ENCODE results near the gene ANKFN1.

The ANKFN1 gene

GRCh38 chr17:56424543-56425044, 271.3 kb downstream of the ANKFN1 start:
- no peaks in the 10 kb centered on the region for H3K27me3 ChIP-seq (ENCODE audit: insufficient read depth, low read length, poor library complexity, severe bottlenecking)
- no peaks in the 10 kb centered on the region for H4K20me1 ChIP-seq (ENCODE audit: insufficient read depth, low read length, poor library complexity, severe bottlenecking)
- H2AFZ ChIP-seq (ENCODE audit: low read length): no peak overlapping the region
- H3K36me3 ChIP-seq (ENCODE audit: insufficient read depth, low read length): no peaks in the 10 kb centered on the region
- no peaks in the 10 kb centered on the region for H3K79me2 ChIP-seq (ENCODE audit: insufficient read depth, low read length)
- no peak overlapping the region for H3K4me2 ChIP-seq (ENCODE audit: low read depth, low read length, poor library complexity, severe bottlenecking)
- H3K9me2 ChIP-seq (replicated peaks; ENCODE audit: low read depth, low read length): no peaks in the 10 kb centered on the region
- no peak overlapping the region for H3K9ac ChIP-seq (ENCODE audit: low read depth, low read length, poor library complexity, severe bottlenecking)
- H3K4me1 ChIP-seq (ENCODE audit: insufficient read depth, low read length, poor library complexity, severe bottlenecking): no peaks in the 10 kb centered on the region
- H3K9me3 ChIP-seq (ENCODE audit: insufficient read depth, low read depth, low read length): no peaks in the 10 kb centered on the region
- H3K4me3 ChIP-seq (ENCODE audit: low read length, poor library complexity, severe bottlenecking): no peak overlapping the region
- no peaks in the 10 kb centered on the region for H3F3A ChIP-seq (ENCODE audit: low read depth)
- TF ChIP-seq EZH2phosphoT487 (IDR thresholded peaks at IDR 0.05; ENCODE audit: borderline replicate concordance) (no peak), CTCF (conservative IDR thresholded peaks at IDR 0.05; ENCODE audit: low read length) (no peak)

- Histone ChIP-seq H3K4me1 (ENCODE audit: insufficient read depth, low read length, poor library complexity, severe bottlenecking) (no peaks in the 10 kb centered on the region), H3K9ac (ENCODE audit: low read depth, low read length, poor library complexity, severe bottlenecking) (no peak overlapping the region), H3K9me3 (ENCODE audit: insufficient read depth, low read depth, low read length) (no peaks in the 10 kb centered on the region), H3F3A (ENCODE audit: low read depth) (no peaks in the 10 kb centered on the region), H3K36me3 (ENCODE audit: insufficient read depth, low read length) (no peaks in the 10 kb centered on the region), H3K79me2 (ENCODE audit: insufficient read depth, low read length) (no peaks in the 10 kb centered on the region), H3K4me2 (ENCODE audit: low read depth, low read length, poor library complexity, severe bottlenecking) (no peak overlapping the region), H3K9me2 (replicated peaks; ENCODE audit: low read depth, low read length) (no peaks in the 10 kb centered on the region), H2AFZ (ENCODE audit: low read length) (no peak overlapping the region), H3K27me3 (ENCODE audit: insufficient read depth, low read length, poor library complexity, severe bottlenecking) (no peaks in the 10 kb centered on the region), H4K20me1 (ENCODE audit: insufficient read depth, low read length, poor library complexity, severe bottlenecking) (no peaks in the 10 kb centered on the region), H3K4me3 (ENCODE audit: low read length, poor library complexity, severe bottlenecking) (no peak overlapping the region)
- TF ChIP-seq EZH2phosphoT487 (IDR thresholded peaks at IDR 0.05; ENCODE audit: borderline replicate concordance) (no peak), CTCF (conservative IDR thresholded peaks at IDR 0.05; ENCODE audit: low read length) (no peak)
Measured at GRCh38 chr17:56425483-56425882, 272.2 kb downstream of the ANKFN1 start.

GRCh38 chr17:56426901-56427300, 273.6 kb downstream of the ANKFN1 start:
- no peak for TF ChIP-seq CTCF (conservative IDR thresholded peaks at IDR 0.05; ENCODE audit: low read length)
- TF ChIP-seq EZH2phosphoT487 (IDR thresholded peaks at IDR 0.05; ENCODE audit: borderline replicate concordance): no peak
- Histone ChIP-seq H3K4me2 (ENCODE audit: low read depth, low read length, poor library complexity, severe bottlenecking) (no peak overlapping the region), H3K9me2 (replicated peaks; ENCODE audit: low read depth, low read length) (no peaks in the 10 kb centered on the region), H3K9me3 (ENCODE audit: insufficient read depth, low read depth, low read length) (no peaks in the 10 kb centered on the region), H4K20me1 (ENCODE audit: insufficient read depth, low read length, poor library complexity, severe bottlenecking) (no peaks in the 10 kb centered on the region), H3K4me3 (ENCODE audit: low read length, poor library complexity, severe bottlenecking) (no peak overlapping the region), H3K79me2 (ENCODE audit: insufficient read depth, low read length) (no peaks in the 10 kb centered on the region), H3K27me3 (ENCODE audit: insufficient read depth, low read length, poor library complexity, severe bottlenecking) (no peaks in the 10 kb centered on the region), H3K36me3 (ENCODE audit: insufficient read depth, low read length) (no peaks in the 10 kb centered on the region), H3F3A (ENCODE audit: low read depth) (no peaks in the 10 kb centered on the region), H3K9ac (ENCODE audit: low read depth, low read length, poor library complexity, severe bottlenecking) (no peak overlapping the region), H2AFZ (ENCODE audit: low read length) (no peak overlapping the region), H3K4me1 (ENCODE audit: insufficient read depth, low read length, poor library complexity, severe bottlenecking) (no peaks in the 10 kb centered on the region)

Data from Loucy (cell line).